Uterus (tissue), 4 donors: ENCODE results near the gene SYT2. TPM values are rescaled to one million over a fixed set of nuclear protein-coding genes. Genes with fewer than 3 reads are reported as not detected.
"Not testable (repeated sequence)": the region's sequence is repeated elsewhere in the genome, so short reads cannot be mapped to it uniquely, and the experiment has no call there.

Experiments
- DNase-seq, 2 donors: peaks; one replicate each; pipeline ENCODE4 v3.0.0-alpha.2; 2019 to 2020
- H3K27ac ChIP-seq, 2 donors: fragments of 200-600 bp; sonication (generic); 1 replicate in 1 of 2; 2 replicates in 1 of 2; pipeline ENCODE4 v1.5.1; 2016 to 2018
- H3K27me3 ChIP-seq, 2 donors: fragments of 200-600 bp; sonication (generic); one replicate each; pipeline ENCODE4 v1.5.1; 2018 to 2019; ENCODE audit warnings: control low read depth in 1 of 2
- H3K36me3 ChIP-seq, 2 donors: fragments of 200-600 bp; sonication (generic); one replicate each; pipeline ENCODE4 v1.5.1; 2019; ENCODE audit warnings: control low read depth in 1 of 2
- H3K4me1 ChIP-seq, 2 donors: fragments of 200-600 bp; sonication (generic); one replicate each; pipeline ENCODE4 v1.5.1; 2018 to 2019; ENCODE audit warnings: control low read depth in 1 of 2
- H3K4me3 ChIP-seq, 2 donors: fragments of 200-600 bp; sonication (generic); 1 replicate in 1 of 2; 2 replicates in 1 of 2; pipeline ENCODE4 v1.5.1; 2018 to 2019; ENCODE audit warnings: mild to moderate bottlenecking in 1 of 2
- H3K9me3 ChIP-seq, 2 donors: fragments of 200-600 bp; sonication (generic); one replicate each; pipeline ENCODE4 v1.5.1; 2019; ENCODE audit warnings: control low read depth in 1 of 2
- POLR2A ChIP-seq, 2 donors: fragments of 450-650 bp; IDR thresholded peaks; one replicate each; pipeline ENCODE4 v1.6.1; 2016; ENCODE audit warnings: antibody characterized with exemption in 2 of 2, mild to moderate bottlenecking in 1 of 2, moderate library complexity in 1 of 2
- intact Hi-C: fragments of 100-400 bp; cut with DNase I; formaldehyde crosslinking; loops from one replicate; pipeline ENCODE4 v1.15.1; 2023; ENCODE audit warnings: low total_unique reads
- total RNA-seq, 4 donors: library from RNA; depleted of rRNA in 3 of 4; stranded (reverse); fragments of >200 nt in 3 of 4; gene quantifications; one replicate each; pipeline versions ENCODE4 v1.1.0 to v1.2.4, GENCODE V29; 2014 to 2023
- TF ChIP-seq, protein P1 (sequence below), 4 experiments: fragments of 200-600 bp in 2 of 4; fragments of 450-650 bp in 2 of 4; sonication (generic) in 2 of 4; IDR thresholded peaks; one replicate each; pipeline ENCODE4 v1.5.1; 2016 to 2019; ENCODE audit warnings: antibody characterized with exemption in 4 of 4, mild to moderate bottlenecking in 2 of 4, moderate library complexity in 1 of 4
- donor health status: DM: yes; HTN: yes; CAD: no.

SYT2 gene
- total RNA-seq, 4 donors from 2014 or later: 1.1 TPM; not detected in 3

DNA sequence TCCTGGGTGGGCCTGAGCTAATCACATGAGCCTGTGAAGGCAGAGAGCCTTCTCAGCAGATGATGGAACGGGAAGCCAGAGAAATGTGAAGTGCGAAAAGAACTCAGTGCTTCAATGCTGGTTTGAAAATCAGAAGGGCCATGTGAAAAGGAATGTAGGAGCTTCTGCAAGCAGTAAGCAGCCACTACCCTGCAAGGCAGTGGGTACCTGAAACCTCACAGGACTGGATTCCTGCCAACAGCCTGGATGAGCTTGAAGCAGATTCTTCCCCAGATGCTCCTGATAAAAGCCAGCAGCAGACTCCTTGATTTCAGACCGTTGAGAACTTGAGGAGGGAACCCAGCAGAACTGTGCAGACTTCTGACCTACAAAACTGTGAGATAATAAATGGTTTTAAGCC, 158.6 kb downstream of the SYT2 start:
- no peak overlapping the region for H3K4me3 ChIP-seq
- H3K27me3 ChIP-seq: no peaks in the 10 kb centered on the region
- peaks cover 7 to 8% of the 10 kb centered on the region in 2 donors for H3K4me1 ChIP-seq
- intact Hi-C loops: no loop called here
- H3K9me3 ChIP-seq: no peaks in the 10 kb centered on the region
- H3K27ac ChIP-seq: peak overlapping the region; percentile 71 to 99
- no peaks in the 10 kb centered on the region for H3K36me3 ChIP-seq
- TF ChIP-seq, protein P1, sequence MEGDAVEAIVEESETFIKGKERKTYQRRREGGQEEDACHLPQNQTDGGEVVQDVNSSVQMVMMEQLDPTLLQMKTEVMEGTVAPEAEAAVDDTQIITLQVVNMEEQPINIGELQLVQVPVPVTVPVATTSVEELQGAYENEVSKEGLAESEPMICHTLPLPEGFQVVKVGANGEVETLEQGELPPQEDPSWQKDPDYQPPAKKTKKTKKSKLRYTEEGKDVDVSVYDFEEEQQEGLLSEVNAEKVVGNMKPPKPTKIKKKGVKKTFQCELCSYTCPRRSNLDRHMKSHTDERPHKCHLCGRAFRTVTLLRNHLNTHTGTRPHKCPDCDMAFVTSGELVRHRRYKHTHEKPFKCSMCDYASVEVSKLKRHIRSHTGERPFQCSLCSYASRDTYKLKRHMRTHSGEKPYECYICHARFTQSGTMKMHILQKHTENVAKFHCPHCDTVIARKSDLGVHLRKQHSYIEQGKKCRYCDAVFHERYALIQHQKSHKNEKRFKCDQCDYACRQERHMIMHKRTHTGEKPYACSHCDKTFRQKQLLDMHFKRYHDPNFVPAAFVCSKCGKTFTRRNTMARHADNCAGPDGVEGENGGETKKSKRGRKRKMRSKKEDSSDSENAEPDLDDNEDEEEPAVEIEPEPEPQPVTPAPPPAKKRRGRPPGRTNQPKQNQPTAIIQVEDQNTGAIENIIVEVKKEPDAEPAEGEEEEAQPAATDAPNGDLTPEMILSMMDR (IDR thresholded peaks at IDR 0.05): no peak
- TF ChIP-seq POLR2A (IDR thresholded peaks at IDR 0.05): no peak
- DNase-seq: peak in 1 of 2 donors; percentile 64

GRCh38 chr1:202550088-202550487, 160.2 kb downstream of the SYT2 start:
- H3K27ac ChIP-seq: peak overlapping the region; percentile 96 to 99
- H3K36me3 ChIP-seq, H3K4me1 ChIP-seq, H3K4me3 ChIP-seq, intact Hi-C loops, H3K9me3 ChIP-seq, H3K27me3 ChIP-seq, DNase-seq: not testable (repeated sequence)

DNA sequence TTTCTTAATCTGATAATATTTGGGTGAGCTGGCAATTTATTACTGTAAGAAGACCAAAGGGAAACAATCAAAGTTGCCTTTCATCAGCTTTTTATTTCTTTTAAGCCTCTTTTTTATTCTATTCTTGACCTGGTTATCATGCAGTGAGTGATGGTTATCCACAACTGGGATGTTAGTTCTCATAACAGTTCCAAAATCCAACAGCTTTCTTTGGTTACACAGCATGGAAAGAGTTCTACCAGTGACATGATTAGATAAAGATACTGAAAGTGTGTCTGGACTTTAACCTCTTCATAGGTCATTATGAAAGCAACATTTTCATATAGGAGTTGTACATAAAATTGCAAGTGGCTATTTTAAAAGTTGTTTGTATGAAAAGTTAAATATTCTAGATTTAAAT, 163.0 kb downstream of the SYT2 start:
- Histone ChIP-seq H3K4me3 (no peak overlapping the region), H3K36me3 (no peaks in the 10 kb centered on the region), H3K4me1 (peaks cover 0 to 3% of the 10 kb centered on the region in 2 donors), H3K27ac (peak overlapping the region; percentile 96 to 99), H3K9me3 (no peaks in the 10 kb centered on the region), H3K27me3 (no peaks in the 10 kb centered on the region)
- no peak for DNase-seq
- intact Hi-C loops: no loop called here
- TF ChIP-seq, protein P1 (IDR thresholded peaks at IDR 0.05): no peak

GRCh38 chr1:202546796-202547195, 163.5 kb downstream of the SYT2 start:
- intact Hi-C loops, H3K36me3 ChIP-seq, H3K9me3 ChIP-seq, H3K27me3 ChIP-seq, DNase-seq, H3K4me1 ChIP-seq: not testable (repeated sequence)
- H3K27ac ChIP-seq: peak overlapping the region; percentile 96 to 99
- H3K4me3 ChIP-seq: peak overlapping the region; percentile 2 to 49

DNA sequence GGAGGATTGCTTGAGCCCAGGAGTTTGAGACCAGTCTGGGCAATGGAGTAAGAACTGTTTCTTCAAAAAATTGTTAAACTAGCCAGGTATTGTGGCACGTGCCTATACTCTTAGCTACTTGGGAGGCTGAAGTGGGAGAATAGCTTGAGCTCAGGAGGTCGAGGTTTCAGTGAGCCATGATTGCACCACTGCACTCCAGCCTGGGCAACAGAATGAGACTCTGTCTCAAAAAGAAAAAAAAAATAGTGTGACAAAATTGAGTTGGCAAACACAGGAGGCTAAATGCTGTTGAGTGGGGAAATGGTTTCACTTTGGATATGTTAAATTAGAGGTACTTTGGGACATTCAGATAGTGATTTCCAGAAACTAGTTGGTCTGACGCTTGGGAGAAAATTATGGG, 163.9 kb downstream of the SYT2 start:
- intact Hi-C loops, H3K9me3 ChIP-seq, H3K27me3 ChIP-seq, H3K4me1 ChIP-seq, DNase-seq, H3K36me3 ChIP-seq: not testable (repeated sequence)
- H3K27ac ChIP-seq: peak overlapping the region; percentile 96 to 99
- peak overlapping the region; percentile 2 to 49 for H3K4me3 ChIP-seq

DNA sequence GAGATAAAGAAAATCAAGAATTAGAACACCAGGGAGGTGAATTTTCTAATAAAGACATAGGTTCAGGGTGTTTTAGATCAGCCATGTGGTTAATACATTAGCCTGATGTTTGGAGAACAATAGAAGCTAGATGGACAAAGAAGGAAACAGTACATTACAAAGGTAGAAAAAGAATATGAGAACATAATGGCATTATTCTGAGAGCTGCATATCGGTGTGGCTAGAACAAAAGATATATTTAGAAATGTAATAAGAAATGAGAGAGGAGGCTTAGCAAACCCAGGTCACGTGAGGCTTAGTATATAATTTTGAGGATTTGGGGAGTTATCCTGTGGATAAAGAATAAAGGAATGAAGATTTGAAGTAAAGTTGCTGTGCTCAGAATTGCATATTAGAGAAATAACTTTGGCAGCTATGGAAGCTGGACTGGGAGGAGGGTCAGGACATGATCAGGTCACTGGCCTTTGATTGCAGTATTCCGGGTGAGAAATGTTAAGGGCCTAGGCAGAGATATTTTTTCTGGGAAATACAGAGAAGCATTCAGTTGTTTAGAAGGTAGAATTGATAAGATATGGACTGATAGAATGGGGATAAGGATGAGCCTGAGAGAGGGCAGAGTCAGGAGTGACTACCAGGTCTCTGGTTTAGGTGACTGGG, 164.5 kb downstream of the SYT2 start:
- Histone ChIP-seq H3K27ac (peak overlapping the region; percentile 96 to 99), H3K4me3 (peak overlapping the region; percentile 2 to 49)
- H3K4me1 ChIP-seq, H3K9me3 ChIP-seq, H3K27me3 ChIP-seq, H3K36me3 ChIP-seq, intact Hi-C loops, DNase-seq: not testable (repeated sequence)

DNA sequence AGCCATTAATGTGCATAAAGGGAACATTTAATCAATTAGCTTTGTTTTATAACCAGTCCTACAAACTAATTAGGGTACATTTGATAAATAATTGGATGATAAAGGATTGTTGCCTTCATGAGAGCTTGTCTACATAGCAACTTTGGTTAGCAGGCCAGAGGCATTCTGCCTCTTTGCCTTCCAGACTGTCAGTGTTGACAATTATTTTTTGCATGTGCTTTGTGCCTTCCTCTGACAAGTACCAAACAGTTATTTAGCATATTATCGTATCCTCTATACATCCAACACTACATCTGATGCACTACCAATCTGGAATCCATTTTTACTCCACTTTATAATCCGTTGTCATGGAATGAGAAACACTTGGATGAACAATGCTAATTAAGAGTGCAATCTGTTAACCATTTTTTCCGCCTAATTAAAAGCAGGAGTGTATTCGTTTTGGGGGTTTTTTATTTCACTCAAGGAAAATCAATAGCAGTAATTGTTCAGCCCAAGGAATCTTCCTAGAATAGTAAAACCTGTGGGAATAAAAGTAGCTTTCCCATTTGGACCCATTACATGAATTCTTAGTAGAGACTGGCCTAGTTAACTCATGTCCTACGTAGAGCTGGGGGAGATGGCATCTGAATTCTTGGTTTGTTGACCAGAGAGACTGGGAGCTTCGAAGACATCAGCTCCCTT, 165.3 kb downstream of the SYT2 start:
- DNase-seq, H3K27me3 ChIP-seq, H3K9me3 ChIP-seq, H3K36me3 ChIP-seq, intact Hi-C loops, H3K4me1 ChIP-seq: not testable (repeated sequence)
- H3K27ac ChIP-seq: peak overlapping the region; percentile 96 to 99
- H3K4me3 ChIP-seq: peak overlapping the region; percentile 2 to 49

DNA sequence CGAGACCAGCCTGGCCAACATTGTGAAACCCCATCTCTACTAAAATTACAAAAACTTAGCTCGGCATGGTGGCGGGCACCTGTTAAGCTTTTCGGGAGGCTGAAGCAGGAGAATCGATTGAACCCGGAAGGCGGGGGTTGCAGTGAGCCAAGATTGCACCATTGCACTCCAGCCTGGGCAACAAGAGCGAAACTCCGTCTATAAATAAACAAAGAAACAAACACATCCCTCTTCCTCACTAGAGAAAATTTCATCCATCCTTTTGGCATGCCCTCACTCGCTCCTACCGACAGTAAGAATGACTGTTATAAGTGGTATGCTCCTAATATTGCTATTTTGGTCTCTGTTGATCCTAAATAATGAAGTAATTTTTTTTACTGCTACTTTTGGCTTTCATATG, 166.7 kb downstream of the SYT2 start:
- H3K4me3 ChIP-seq: peak overlapping the region; percentile 49 to 73
- peak overlapping the region; percentile 96 to 99 for H3K27ac ChIP-seq
- H3K36me3 ChIP-seq, H3K9me3 ChIP-seq, intact Hi-C loops, H3K4me1 ChIP-seq, H3K27me3 ChIP-seq: not testable (repeated sequence)
- DNase-seq: peak; percentile 43 to 59
